ENCODE data around the gene CISD1.
"Not testable (repeated sequence)": the region's sequence is repeated elsewhere in the genome, so short reads cannot be mapped to it uniquely, and the experiment has no call there.

The CISD1 gene

GRCh38 chr10:58253184-58253583 is 15.8 kb upstream of the CISD1 start:
- POLR2A ChIA-PET, result no interaction called here
- CTCF ChIA-PET, result no interaction called here
- peaks cover 0 to 13% (median 3%) of the 10 kb centered on the region in 4 experiments for H3K36me3 ChIP-seq (ENCODE audit: control insufficient read depth in 4 of 4, insufficient read depth in 4 of 4, low read length in 3 of 4)
- no peak overlapping the region for H3K4me3 ChIP-seq (ENCODE audit: control insufficient read depth in 1 of 7, extremely low read depth in 1 of 7, insufficient read depth in 4 of 7, low read depth in 2 of 7, low read length in 6 of 7)
- no peaks in the 10 kb centered on the region for H3K27me3 ChIP-seq (replicated peaks in 2 of 5; ENCODE audit: control insufficient read depth in 4 of 5, insufficient read depth in 5 of 5, low read length in 4 of 5)
- 75% methylated on average over 4 of the region's 4 CpGs for WGBS (ENCODE audit: insufficient coverage)
- H3K4me1 ChIP-seq (ENCODE audit: control extremely low read depth in 1 of 4, control insufficient read depth in 4 of 4, insufficient read depth in 4 of 4, low read length in 3 of 4), result no peaks in the 10 kb centered on the region
- H3K9me3 ChIP-seq (ENCODE audit: control extremely low read depth in 1 of 5, control insufficient read depth in 4 of 5, insufficient read depth in 2 of 5, low read depth in 1 of 5, low read length in 4 of 5), result peaks cover 2 to 27% (median 8%) of the 10 kb centered on the region in 5 experiments
- DNase-seq, result no peak
- H3K27ac ChIP-seq (ENCODE audit: insufficient read depth in 1 of 2, low read depth in 1 of 2, low read length in 2 of 2, poor library complexity in 1 of 2, severe bottlenecking in 2 of 2), result no peak overlapping the region

DNA sequence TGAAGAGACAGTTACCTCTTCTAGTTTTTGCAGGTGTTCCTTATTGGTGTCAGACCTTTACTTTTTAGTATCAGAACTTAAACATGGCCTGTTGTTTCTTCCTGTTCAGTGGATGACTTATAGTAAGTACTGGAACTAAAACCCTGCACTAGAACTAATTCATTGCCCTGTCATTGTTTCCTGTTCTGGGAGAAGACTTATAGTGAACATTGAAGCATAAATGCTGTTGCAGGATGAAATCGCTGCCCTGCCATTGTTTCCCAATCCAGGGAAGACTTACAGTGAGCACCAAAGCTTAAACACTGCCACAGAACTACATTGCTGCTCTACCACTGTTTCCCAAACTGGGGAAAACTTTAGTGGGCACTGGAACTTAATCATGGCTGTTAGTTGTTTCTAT is 14.3 kb upstream of the CISD1 start:
- no peak overlapping the region for H3K27ac ChIP-seq (ENCODE audit: insufficient read depth in 1 of 2, low read depth in 1 of 2, low read length in 2 of 2, poor library complexity in 1 of 2, severe bottlenecking in 2 of 2)
- 71% methylated on average over 1 of the region's 1 CpG for WGBS (ENCODE audit: insufficient coverage)
- H3K4me3 ChIP-seq (ENCODE audit: control insufficient read depth in 1 of 7, extremely low read depth in 1 of 7, insufficient read depth in 4 of 7, low read depth in 2 of 7, low read length in 6 of 7), result no peak overlapping the region
- POLR2A ChIA-PET, result no interaction called here
- no peaks in the 10 kb centered on the region for H3K27me3 ChIP-seq (replicated peaks in 2 of 5; ENCODE audit: control insufficient read depth in 4 of 5, insufficient read depth in 5 of 5, low read length in 4 of 5)
- CTCF ChIA-PET, result no interaction called here
- H3K36me3 ChIP-seq (ENCODE audit: control insufficient read depth in 4 of 4, insufficient read depth in 4 of 4, low read length in 3 of 4), result peaks cover 0 to 13% (median 3%) of the 10 kb centered on the region in 4 experiments
- H3K4me1 ChIP-seq (ENCODE audit: control extremely low read depth in 1 of 4, control insufficient read depth in 4 of 4, insufficient read depth in 4 of 4, low read length in 3 of 4), result no peaks in the 10 kb centered on the region
- peaks cover 2 to 27% (median 8%) of the 10 kb centered on the region in 5 experiments for H3K9me3 ChIP-seq (ENCODE audit: control extremely low read depth in 1 of 5, control insufficient read depth in 4 of 5, insufficient read depth in 2 of 5, low read depth in 1 of 5, low read length in 4 of 5)
- no peak for DNase-seq

GRCh38 chr10:58256013-58256780 is 12.8 kb upstream of the CISD1 start:
- CTCF ChIA-PET; DNase-seq; H3K27ac ChIP-seq (ENCODE audit: insufficient read depth in 1 of 2, low read depth in 1 of 2, low read length in 2 of 2, poor library complexity in 1 of 2, severe bottlenecking in 2 of 2); H3K4me1 ChIP-seq (ENCODE audit: control extremely low read depth in 1 of 4, control insufficient read depth in 4 of 4, insufficient read depth in 4 of 4, low read length in 3 of 4); H3K27me3 ChIP-seq (replicated peaks in 2 of 5; ENCODE audit: control insufficient read depth in 4 of 5, insufficient read depth in 5 of 5, low read length in 4 of 5); H3K4me3 ChIP-seq (ENCODE audit: control insufficient read depth in 1 of 7, extremely low read depth in 1 of 7, insufficient read depth in 4 of 7, low read depth in 2 of 7, low read length in 6 of 7); POLR2A ChIA-PET: not testable (repeated sequence)
- H3K36me3 ChIP-seq (ENCODE audit: control insufficient read depth in 4 of 4, insufficient read depth in 4 of 4, low read length in 3 of 4), result peaks cover 0 to 13% (median 3%) of the 10 kb centered on the region in 4 experiments
- WGBS (ENCODE audit: insufficient coverage), result 97% methylated on average over 5 of the region's 7 CpGs
- H3K9me3 ChIP-seq (ENCODE audit: control extremely low read depth in 1 of 5, control insufficient read depth in 4 of 5, insufficient read depth in 2 of 5, low read depth in 1 of 5, low read length in 4 of 5), result peaks cover 2 to 25% (median 8%) of the 10 kb centered on the region in 5 experiments

- POLR2A ChIA-PET, result no interaction called here
Observed at GRCh38 chr10:58258977-58259692, 9.8 kb upstream of the CISD1 start.

DNA sequence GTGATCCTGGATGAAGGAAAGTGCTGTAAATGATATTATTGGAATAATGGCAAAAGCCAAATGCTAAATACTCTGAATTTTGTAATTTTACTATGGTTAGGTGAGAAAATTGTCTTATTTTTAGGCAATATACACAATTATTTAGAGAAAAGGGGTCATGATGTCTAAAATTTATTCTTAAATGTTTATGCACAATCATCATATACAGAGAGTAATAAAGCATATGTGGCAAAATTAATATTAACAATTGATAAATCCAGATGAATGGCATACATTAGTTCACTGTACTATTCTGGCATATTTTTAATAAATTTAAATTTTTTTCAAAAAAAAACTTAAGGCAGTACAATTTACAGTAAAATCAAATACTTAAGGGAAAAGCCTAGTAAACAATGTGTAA is 8.6 kb upstream of the CISD1 start:
- Histone ChIP-seq H3K4me1 (ENCODE audit: control extremely low read depth in 1 of 4, control insufficient read depth in 4 of 4, insufficient read depth in 4 of 4, low read length in 3 of 4) (peaks cover 0 to 12% (median 8%) of the 10 kb centered on the region in 4 experiments), H3K27me3 (replicated peaks in 2 of 5; ENCODE audit: control insufficient read depth in 4 of 5, insufficient read depth in 5 of 5, low read length in 4 of 5) (no peaks in the 10 kb centered on the region), H3K36me3 (ENCODE audit: control insufficient read depth in 4 of 4, insufficient read depth in 4 of 4, low read length in 3 of 4) (peaks cover 0 to 9% (median 2%) of the 10 kb centered on the region in 4 experiments), H3K4me3 (ENCODE audit: control insufficient read depth in 1 of 7, extremely low read depth in 1 of 7, insufficient read depth in 4 of 7, low read depth in 2 of 7, low read length in 6 of 7) (no peak overlapping the region), H3K9me3 (ENCODE audit: control extremely low read depth in 1 of 5, control insufficient read depth in 4 of 5, insufficient read depth in 2 of 5, low read depth in 1 of 5, low read length in 4 of 5) (peaks cover 0 to 4% (median 0%) of the 10 kb centered on the region in 5 experiments), H3K27ac (ENCODE audit: insufficient read depth in 1 of 2, low read depth in 1 of 2, low read length in 2 of 2, poor library complexity in 1 of 2, severe bottlenecking in 2 of 2) (no peak overlapping the region)
- CTCF ChIA-PET, result no interaction called here
- POLR2A ChIA-PET, result interaction anchor here (0.6 kb wide), 1 partner anchor 39 kb away, joined by 4 read pairs; no protein-coding TSS in a partner anchor
- DNase-seq, result no peak

More at GRCh38 chr10:58258977-58259692, 9.8 kb upstream of the CISD1 start:
- no peak for DNase-seq
- Histone ChIP-seq H3K4me3 (ENCODE audit: control insufficient read depth in 1 of 7, extremely low read depth in 1 of 7, insufficient read depth in 4 of 7, low read depth in 2 of 7, low read length in 6 of 7) (no peak overlapping the region), H3K4me1 (ENCODE audit: control extremely low read depth in 1 of 4, control insufficient read depth in 4 of 4, insufficient read depth in 4 of 4, low read length in 3 of 4) (no peaks in the 10 kb centered on the region), H3K27ac (ENCODE audit: insufficient read depth in 1 of 2, low read depth in 1 of 2, low read length in 2 of 2, poor library complexity in 1 of 2, severe bottlenecking in 2 of 2) (no peak overlapping the region), H3K9me3 (ENCODE audit: control extremely low read depth in 1 of 5, control insufficient read depth in 4 of 5, insufficient read depth in 2 of 5, low read depth in 1 of 5, low read length in 4 of 5) (peaks cover under 1 to 10% (median 6%) of the 10 kb centered on the region in 5 experiments), H3K36me3 (ENCODE audit: control insufficient read depth in 4 of 4, insufficient read depth in 4 of 4, low read length in 3 of 4) (peaks cover 0 to 13% (median 3%) of the 10 kb centered on the region in 4 experiments), H3K27me3 (replicated peaks in 2 of 5; ENCODE audit: control insufficient read depth in 4 of 5, insufficient read depth in 5 of 5, low read length in 4 of 5) (no peaks in the 10 kb centered on the region)
- WGBS (ENCODE audit: insufficient coverage), result no CpG with 5 or more reads among the region's 4 CpGs
- CTCF ChIA-PET, result no interaction called here

- H3K27me3 ChIP-seq (replicated peaks in 2 of 5; ENCODE audit: control insufficient read depth in 4 of 5, insufficient read depth in 5 of 5, low read length in 4 of 5), result no peaks in the 10 kb centered on the region
- DNase-seq, result no peak
- CTCF ChIA-PET, result interaction anchor here (0.6 to 1.5 kb wide), 2 partner anchors 21 to 28 kb away, joined by 3 read pairs; no protein-coding TSS in a partner anchor
- H3K36me3 ChIP-seq (ENCODE audit: control insufficient read depth in 4 of 4, insufficient read depth in 4 of 4, low read length in 3 of 4), result peaks cover 0 to under 1% (median under 1%) of the 10 kb centered on the region in 4 experiments
- no peak overlapping the region for H3K4me3 ChIP-seq (ENCODE audit: control insufficient read depth in 1 of 7, extremely low read depth in 1 of 7, insufficient read depth in 4 of 7, low read depth in 2 of 7, low read length in 6 of 7)
- no peak overlapping the region for H3K27ac ChIP-seq (ENCODE audit: insufficient read depth in 1 of 2, low read depth in 1 of 2, low read length in 2 of 2, poor library complexity in 1 of 2, severe bottlenecking in 2 of 2)
- POLR2A ChIA-PET, result interaction anchor here (0.8 kb wide), 1 partner anchor 1002 kb away, joined by 3 read pairs; no protein-coding TSS in a partner anchor
- no peaks in the 10 kb centered on the region for H3K9me3 ChIP-seq (ENCODE audit: control extremely low read depth in 1 of 5, control insufficient read depth in 4 of 5, insufficient read depth in 2 of 5, low read depth in 1 of 5, low read length in 4 of 5)
- peaks cover 8 to 29% (median 20%) of the 10 kb centered on the region in 4 experiments for H3K4me1 ChIP-seq (ENCODE audit: control extremely low read depth in 1 of 4, control insufficient read depth in 4 of 4, insufficient read depth in 4 of 4, low read length in 3 of 4)
Observed at GRCh38 chr10:58262766-58263165, 6.2 kb upstream of the CISD1 start.

DNA sequence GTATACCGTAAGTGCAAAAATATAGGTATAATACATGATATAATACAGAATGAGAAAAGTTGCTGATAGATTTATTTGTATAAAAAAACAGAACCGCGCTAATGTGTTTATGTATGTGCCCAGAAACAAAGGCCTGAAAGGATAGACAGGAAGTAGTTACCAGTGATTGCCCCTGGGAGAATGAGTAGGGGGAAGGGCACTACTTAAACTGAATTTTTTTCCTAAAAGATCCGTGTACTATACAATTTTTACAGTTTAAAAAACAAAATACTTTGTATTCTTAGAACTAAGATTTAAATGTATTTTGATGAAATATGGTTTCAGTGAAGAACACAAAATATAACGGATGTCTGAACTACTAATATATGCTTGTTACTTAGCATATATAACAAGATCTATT is 4.2 kb upstream of the CISD1 start:
- CTCF ChIA-PET, result no interaction called here
- no CpG with 5 or more reads among the region's 5 CpGs for WGBS (ENCODE audit: insufficient coverage)
- peak overlapping the region in 1 of 2 experiments; percentile 90 for H3K27ac ChIP-seq (ENCODE audit: insufficient read depth in 1 of 2, low read depth in 1 of 2, low read length in 2 of 2, poor library complexity in 1 of 2, severe bottlenecking in 2 of 2)

More for the DNA sequence above, 4.2 kb upstream of the CISD1 start:
- H3K4me3 ChIP-seq (ENCODE audit: control insufficient read depth in 1 of 7, extremely low read depth in 1 of 7, insufficient read depth in 4 of 7, low read depth in 2 of 7, low read length in 6 of 7), result peak overlapping the region in 4 of 7 experiments; percentile 34 to 92 (median 84)
- no peaks in the 10 kb centered on the region for H3K27me3 ChIP-seq (replicated peaks in 2 of 5; ENCODE audit: control insufficient read depth in 4 of 5, insufficient read depth in 5 of 5, low read length in 4 of 5)
- H3K4me1 ChIP-seq (ENCODE audit: control extremely low read depth in 1 of 4, control insufficient read depth in 4 of 4, insufficient read depth in 4 of 4, low read length in 3 of 4), result peaks cover 24 to 44% (median 32%) of the 10 kb centered on the region in 4 experiments
- no peaks in the 10 kb centered on the region for H3K36me3 ChIP-seq (ENCODE audit: control insufficient read depth in 4 of 4, insufficient read depth in 4 of 4, low read length in 3 of 4)
- DNase-seq, result peak; percentile 11 to 45 (median 19)
- no peaks in the 10 kb centered on the region for H3K9me3 ChIP-seq (ENCODE audit: control extremely low read depth in 1 of 5, control insufficient read depth in 4 of 5, insufficient read depth in 2 of 5, low read depth in 1 of 5, low read length in 4 of 5)
- POLR2A ChIA-PET, result no interaction called here
